GM19395 (cell line): ENCODE measurements around the gene PHKB.

Experiments used
- ATAC-seq: cut with Tn5 transposase; IDR thresholded peaks from one replicate; pipeline ENCODE4 v1.9.1; 2021; ENCODE audit warnings: mild to moderate bottlenecking, moderate library complexity; ENCODE audit not compliant: unreplicated experiment

The PHKB gene

GRCh38 chr16:47612711-47613110 lies 151.6 kb downstream of the PHKB start:
- no peak for ATAC-seq

DNA sequence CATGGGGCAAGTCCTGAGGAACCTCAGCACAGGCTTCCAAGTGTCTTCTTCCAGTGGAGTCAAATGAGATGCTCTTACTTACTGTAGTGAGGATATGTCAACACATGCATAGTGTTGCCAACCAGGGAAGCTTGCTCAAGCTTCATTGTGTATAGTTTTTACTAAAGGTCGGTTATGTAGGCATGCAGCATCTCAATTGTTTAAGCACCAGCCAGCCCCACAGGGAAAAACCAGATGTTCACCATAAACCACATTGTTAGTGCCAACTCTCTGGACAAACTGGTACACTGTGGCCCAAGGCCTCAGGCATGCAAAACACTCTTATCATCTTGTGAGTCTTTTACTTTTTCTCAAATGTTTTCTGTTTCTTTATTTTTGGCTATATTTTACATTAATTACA lies 152.1 kb downstream of the PHKB start:
- ATAC-seq: no peak

GRCh38 chr16:47617732-47618131 lies 156.6 kb downstream of the PHKB start:
- no peak for ATAC-seq

GRCh38 chr16:47622451-47623176 lies 161.5 kb downstream of the PHKB start:
- no peak for ATAC-seq

DNA sequence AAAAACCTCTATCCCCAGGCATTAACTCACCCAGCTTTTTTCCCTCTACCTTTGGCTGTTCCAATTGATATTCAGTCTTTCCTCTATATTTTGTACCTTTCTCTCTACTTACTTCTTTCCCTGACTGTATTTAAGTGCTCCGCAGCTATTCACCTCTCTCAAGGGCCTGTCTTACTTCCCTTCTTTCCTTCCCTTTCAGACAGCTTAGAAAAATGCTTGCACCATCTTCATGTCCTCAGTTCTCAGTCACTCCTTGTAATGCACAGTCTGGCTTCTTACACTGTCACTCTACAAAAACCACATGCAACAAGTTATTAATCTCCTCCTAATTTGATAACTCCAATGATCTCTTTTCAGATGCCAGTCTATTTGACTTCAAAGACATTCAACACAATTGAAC lies 163.4 kb downstream of the PHKB start:
- no peak for ATAC-seq

GRCh38 chr16:47625115-47625567 lies 164.0 kb downstream of the PHKB start:
- ATAC-seq: no peak

GRCh38 chr16:47626246-47626645 lies 165.1 kb downstream of the PHKB start:
- ATAC-seq: no peak

DNA sequence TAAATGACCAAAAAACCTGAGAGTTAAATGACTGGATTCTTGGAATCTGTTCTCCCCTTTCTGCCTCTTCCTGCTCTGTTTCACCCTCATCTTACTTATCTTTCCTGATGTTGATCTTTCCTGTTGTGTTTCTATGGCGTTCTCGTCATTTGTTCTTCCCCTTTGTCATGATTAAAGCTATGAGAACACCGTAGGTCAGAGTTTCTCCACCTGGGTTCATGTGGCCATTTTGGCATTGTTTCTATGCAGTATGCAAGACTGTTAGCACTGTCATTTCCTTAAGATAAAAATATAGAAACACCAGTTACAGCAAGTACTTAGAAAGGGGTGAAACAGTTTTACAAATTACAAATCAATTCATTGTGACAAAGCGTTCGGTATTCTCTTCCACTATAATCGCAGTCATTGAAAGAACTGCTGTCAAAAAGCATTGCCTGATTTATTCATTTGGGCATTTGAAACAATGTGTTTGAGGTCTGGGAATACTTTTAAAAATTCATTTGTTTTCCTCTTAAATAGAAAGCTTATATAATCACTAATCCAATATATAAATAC lies 166.0 kb downstream of the PHKB start:
- no peak for ATAC-seq

GRCh38 chr16:47627721-47628120 lies 166.6 kb downstream of the PHKB start:
- no peak for ATAC-seq

DNA sequence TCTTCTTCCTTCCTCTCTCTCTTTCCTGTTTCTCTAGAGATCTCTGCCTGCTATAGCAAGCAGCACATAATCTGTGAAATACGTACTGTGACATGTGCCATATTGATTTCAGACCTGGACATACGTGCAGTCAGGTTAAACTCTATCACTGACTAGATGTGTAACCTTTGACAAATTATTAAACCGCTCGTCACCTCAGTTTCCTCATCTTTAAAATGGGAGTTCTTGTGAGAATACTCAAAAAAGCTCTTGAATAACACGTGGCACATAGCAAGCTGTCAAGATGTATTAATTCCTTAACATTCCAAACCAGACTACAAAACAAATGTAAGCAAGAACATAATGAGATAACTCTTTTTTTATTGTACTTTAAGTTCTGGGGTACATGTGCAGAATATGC lies 170.0 kb downstream of the PHKB start:
- ATAC-seq: no peak

DNA sequence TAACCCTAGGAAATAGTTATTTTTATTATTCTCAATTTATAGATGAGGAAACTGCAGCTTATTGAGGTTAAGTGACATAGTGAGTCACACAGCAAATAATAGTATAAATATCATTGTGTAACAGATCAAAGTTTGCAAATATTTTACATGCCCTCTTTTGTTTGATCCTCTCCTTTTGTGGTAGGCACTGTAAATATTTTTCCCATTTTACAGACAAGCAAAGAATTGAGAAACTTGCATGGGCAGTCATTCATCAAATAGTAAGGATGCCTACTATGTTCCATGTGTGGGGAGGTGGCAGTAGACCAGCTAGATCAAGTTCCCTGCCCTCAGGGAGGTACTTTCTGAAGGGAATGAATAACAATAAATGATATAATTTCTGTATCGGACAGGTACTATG lies 173.0 kb downstream of the PHKB start:
- ATAC-seq: no peak

GRCh38 chr16:47634727-47635126 lies 173.6 kb downstream of the PHKB start:
- no peak for ATAC-seq

- no peak for ATAC-seq
These were observed 175.5 kb downstream of the PHKB start for GRCh38 chr16:47636501-47637099.

DNA sequence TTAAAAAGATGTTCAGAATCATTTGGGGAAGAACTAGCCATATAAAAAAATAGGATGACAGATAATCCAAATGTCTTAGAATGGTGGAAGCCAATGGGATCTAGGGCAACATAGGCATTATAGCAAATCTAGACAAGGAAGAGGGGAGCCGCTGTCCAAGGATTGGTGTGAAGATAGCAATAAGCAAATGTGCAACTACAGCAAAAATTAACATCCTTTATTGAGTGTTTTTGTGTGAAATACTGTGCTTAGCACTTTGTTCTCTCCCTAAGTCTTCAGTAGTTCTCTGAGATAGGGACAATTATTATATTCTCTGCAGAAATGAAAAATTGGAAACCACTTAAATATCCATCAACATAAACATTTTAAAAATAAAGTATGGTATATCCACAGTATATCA lies 177.0 kb downstream of the PHKB start:
- no peak for ATAC-seq

DNA sequence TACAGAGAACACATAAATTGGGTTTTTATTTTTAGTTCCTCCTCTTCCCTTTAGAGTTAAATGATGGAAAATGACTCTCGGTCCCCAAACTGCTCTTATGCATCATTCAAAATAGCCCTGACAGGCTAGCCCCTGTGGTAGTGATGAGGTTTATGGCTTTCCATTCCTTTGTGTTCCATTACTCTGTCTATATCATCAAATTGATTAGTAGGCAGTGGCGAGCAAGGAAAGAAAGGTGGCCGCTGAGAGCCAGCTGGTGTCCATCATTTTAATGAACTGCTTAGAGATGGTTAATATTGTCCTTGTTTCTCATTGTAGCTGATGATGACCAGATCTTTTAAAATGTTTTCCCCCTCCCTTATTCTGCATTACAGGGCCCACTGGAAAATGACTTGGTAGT lies 179.5 kb downstream of the PHKB start:
- no peak for ATAC-seq

DNA sequence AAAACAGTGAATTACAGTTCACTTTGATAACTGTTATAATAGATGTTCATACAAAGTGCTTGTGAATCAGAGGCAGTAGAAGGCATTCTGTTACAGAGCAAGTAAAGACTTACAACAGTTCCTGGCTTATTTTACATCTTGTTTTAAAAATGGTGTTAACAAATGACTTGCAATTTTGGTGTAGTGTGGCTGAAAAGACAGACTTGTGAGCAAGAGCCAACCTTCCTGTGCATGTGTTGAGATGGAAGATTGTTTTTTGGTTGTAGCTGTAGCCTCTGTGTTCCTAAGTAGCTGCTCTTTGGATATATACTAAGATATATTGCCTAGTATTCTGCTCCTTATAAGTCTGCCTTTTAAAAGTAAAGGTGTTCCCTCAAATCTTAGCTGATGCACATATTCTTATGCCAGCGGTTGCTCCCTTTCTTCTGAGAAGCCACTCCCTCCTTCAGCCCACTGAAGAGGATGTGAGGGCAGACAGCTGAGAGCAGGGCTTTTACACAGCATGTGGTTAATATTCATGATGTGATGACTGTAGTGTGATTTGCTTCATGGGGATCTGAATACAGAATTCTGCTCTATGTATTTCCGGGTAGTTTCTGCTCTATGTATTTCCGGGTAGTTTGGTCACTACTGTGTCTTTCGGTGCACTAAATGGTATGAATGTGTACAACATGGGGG lies 182.3 kb downstream of the PHKB start:
- no peak for ATAC-seq

DNA sequence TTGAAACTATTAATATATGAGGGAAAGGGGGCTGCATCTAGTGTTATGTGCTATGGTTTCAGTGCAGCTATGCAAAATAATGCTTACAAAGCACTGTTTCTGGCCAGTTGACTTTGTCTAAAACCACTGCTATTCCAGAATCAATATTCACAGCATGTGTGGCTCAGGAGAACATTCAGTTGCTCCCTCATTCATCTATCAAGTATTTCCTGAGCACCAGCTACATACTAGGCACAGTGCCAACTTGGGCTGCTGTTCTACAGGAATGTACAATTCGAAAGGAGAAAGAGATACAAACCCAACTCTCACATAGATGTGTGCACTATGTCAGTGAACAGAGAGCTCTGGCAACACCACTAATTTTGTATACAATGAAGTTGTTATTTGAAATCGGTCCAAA lies 183.0 kb downstream of the PHKB start:
- no peak for ATAC-seq

DNA sequence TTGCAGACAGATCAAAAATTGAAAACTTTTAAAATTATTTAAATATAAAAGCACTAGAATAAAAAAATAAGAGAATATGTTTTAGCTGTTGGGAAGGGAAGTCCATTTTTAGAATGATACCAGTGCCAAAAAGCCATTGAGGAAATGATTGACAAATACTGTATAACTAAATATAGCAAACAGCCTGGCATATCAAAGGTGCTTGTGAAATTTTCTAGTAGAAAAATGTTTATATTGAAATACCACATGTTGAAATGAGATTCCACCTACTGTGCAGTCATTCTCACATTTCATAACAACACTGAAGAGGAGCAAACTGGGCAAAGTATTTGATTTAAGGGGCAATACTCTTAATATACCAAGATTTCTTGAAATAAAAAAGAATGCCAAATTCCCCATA lies 183.5 kb downstream of the PHKB start:
- ATAC-seq: no peak

- no peak for ATAC-seq
These were observed 185.8 kb downstream of the PHKB start for GRCh38 chr16:47646914-47647313.

DNA sequence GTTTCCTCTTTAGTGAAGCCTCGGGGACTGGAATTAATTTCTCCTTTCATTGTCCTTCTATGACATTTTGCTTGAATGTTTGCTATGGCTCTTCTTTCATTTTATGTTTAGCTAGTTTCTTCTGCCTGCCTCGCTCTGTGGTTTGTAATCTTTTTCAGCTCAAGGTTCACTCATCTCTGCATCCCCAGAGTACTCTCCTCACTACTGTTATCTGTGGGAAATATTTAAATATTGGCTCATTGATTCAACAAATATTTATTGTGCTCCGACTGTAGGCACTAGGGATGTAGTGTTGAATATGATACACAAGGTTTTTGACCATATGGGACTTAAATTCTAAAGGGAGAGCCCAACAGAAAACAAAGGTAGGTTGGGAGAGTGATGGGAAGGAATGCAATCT lies 195.9 kb downstream of the PHKB start:
- ATAC-seq: no peak

GRCh38 chr16:47657977-47658376 lies 196.8 kb downstream of the PHKB start:
- ATAC-seq: no peak

DNA sequence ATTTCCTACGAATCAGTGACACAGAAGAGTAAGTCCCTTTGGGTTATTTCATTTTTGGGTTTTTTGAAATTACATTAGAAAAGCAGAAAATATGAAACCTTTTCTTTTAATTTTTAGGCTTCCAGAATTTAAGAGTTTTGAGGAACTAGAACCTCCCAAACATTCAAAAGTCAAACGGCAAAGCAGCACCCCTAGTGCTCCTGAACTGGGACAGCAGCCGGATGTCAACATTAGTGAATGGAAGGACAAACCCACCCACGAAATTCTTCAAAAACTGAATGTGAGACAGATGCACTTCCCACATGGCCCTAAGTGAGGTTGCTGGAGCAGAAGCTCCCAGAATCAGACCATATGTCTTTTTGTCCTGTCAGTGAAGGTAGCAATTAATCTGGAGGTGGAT lies 199.4 kb downstream of the PHKB start:
- no peak for ATAC-seq
